IPS DF 6.9 (cell line): Measurements from ENCODE around the gene LRP5.
"Not testable (repeated sequence)": the region's sequence is repeated elsewhere in the genome, so short reads cannot be mapped to it uniquely, and the experiment has no call there.

Experiments
- DNase-seq: peaks from one replicate; pipeline ENCODE4 v3.0.0-alpha.2; 2013; ENCODE audit warnings: low read depth, low spot score
- H3K27ac ChIP-seq: one replicate; pipeline ENCODE4 v1.5.1; 2013; ENCODE audit warnings: low read length, control low read depth
- H3K27me3 ChIP-seq: 2 replicates; pipeline ENCODE4 v1.6.1; 2013; ENCODE audit warnings: mild to moderate bottlenecking, low read length; ENCODE audit not compliant: control insufficient read depth, insufficient read depth
- H3K36me3 ChIP-seq: 2 replicates; pipeline ENCODE4 v1.6.1; 2013; ENCODE audit warnings: low read length; ENCODE audit not compliant: control insufficient read depth, insufficient read depth
- H3K4me1 ChIP-seq: 2 replicates; pipeline ENCODE4 v1.6.1; 2013; ENCODE audit warnings: low read length; ENCODE audit not compliant: control insufficient read depth, insufficient read depth
- H3K4me3 ChIP-seq: 2 replicates; pipeline ENCODE4 v1.5.1; 2013; ENCODE audit warnings: mild to moderate bottlenecking, low read length
- H3K9me3 ChIP-seq: 2 replicates; pipeline ENCODE4 v1.6.1; 2013; ENCODE audit warnings: low read length, inconsistent platforms; ENCODE audit not compliant: control insufficient read depth, insufficient read depth
- WGBS: extraction: QIAGEN DNeasy Blood & Tissue Kit; methylation state at CpG from one replicate; pipeline ENCODE4 v1.1.7; 2013; ENCODE audit warnings: mixed read lengths, missing lambda C conversion rate; ENCODE audit not compliant: insufficient read length, insufficient coverage; 5-methylcytosine and 5-hydroxymethylcytosine counted together

LRP5 gene

DNA sequence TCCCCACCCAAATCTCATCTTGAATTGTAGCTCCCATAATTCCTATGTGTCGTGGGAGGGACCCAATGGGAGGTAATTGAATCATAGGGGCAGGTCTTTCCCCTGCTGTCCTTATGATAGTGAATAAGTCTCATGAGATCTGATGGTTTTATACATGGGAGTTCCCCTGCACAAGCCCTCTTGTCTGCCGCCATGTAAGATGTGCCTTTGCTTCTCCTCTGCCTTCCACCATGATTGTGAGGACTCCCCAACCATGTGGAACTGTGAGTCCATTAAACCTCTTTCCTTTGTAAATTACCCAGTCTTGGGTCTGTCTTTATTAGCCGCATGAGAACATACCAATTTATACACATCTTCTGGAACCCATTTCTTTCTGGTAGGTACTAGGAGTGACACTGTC, 27.8 kb upstream of the LRP5 start:
- not testable (repeated sequence) for H3K4me3 ChIP-seq, DNase-seq, H3K27ac ChIP-seq, H3K27me3 ChIP-seq, H3K4me1 ChIP-seq, H3K9me3 ChIP-seq, H3K36me3 ChIP-seq
- no CpG with 5 or more reads among the region's 3 CpGs for WGBS

DNA sequence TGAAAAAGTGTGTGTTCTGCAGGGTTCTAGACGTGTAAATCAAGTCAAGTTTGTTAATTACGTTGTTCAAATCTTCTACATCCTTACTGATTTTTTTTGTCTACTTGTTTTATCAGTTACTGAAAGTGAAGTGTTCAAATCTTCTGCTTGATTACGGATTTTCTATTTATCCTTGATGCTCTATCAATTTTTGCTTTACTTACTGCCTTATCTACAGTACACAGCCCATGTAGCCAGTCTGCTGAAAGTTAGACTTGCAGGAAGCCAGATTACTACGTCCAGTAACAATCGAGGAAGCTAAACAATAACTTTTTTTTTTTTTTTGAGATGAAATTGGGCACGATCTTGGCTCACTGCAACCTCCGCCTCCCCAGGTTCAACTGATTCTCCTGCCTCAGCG, 25.0 kb upstream of the LRP5 start:
- WGBS = no CpG with 5 or more reads among the region's 8 CpGs

GRCh38 chr11:68289456-68289855, 22.9 kb upstream of the LRP5 start:
- no peaks in the 10 kb centered on the region for H3K4me1 ChIP-seq
- H3K27me3 ChIP-seq = no peaks in the 10 kb centered on the region
- no CpG with 5 or more reads among the region's 2 CpGs for WGBS
- no peak overlapping the region for H3K27ac ChIP-seq
- no peaks in the 10 kb centered on the region for H3K36me3 ChIP-seq
- DNase-seq = no peak
- no peaks in the 10 kb centered on the region; the same call in 1 of the 2 replicates for H3K9me3 ChIP-seq
- no peak overlapping the region for H3K4me3 ChIP-seq

More for the DNA sequence above, 25.0 kb upstream of the LRP5 start:
- DNase-seq = no peak
- H3K4me3 ChIP-seq = no peak overlapping the region
- H3K27ac ChIP-seq = no peak overlapping the region
- H3K36me3 ChIP-seq = no peaks in the 10 kb centered on the region
- no peaks in the 10 kb centered on the region for H3K4me1 ChIP-seq
- H3K9me3 ChIP-seq = no peaks in the 10 kb centered on the region; the same call in 1 of the 2 replicates
- no peaks in the 10 kb centered on the region for H3K27me3 ChIP-seq

GRCh38 chr11:68293708-68294107, 18.7 kb upstream of the LRP5 start:
- no peak for DNase-seq
- no peaks in the 10 kb centered on the region; the same call in 1 of the 2 replicates for H3K9me3 ChIP-seq
- H3K27ac ChIP-seq = no peak overlapping the region
- no peaks in the 10 kb centered on the region for H3K27me3 ChIP-seq
- H3K4me1 ChIP-seq = no peaks in the 10 kb centered on the region
- no peak overlapping the region for H3K4me3 ChIP-seq
- no CpG with 5 or more reads among the region's 2 CpGs for WGBS
- no peaks in the 10 kb centered on the region for H3K36me3 ChIP-seq

- DNase-seq = no peak
- Histone ChIP-seq H3K9me3 (no peaks in the 10 kb centered on the region), H3K4me3 (no peak overlapping the region), H3K27ac (no peak overlapping the region), H3K36me3 (no peaks in the 10 kb centered on the region), H3K4me1 (no peaks in the 10 kb centered on the region), H3K27me3 (no peaks in the 10 kb centered on the region)
- no CpG with 5 or more reads among the region's 1 CpG for WGBS
Measured at GRCh38 chr11:68295271-68295670, 17.1 kb upstream of the LRP5 start.

GRCh38 chr11:68295940-68296339, 16.5 kb upstream of the LRP5 start:
- no peak overlapping the region for H3K4me3 ChIP-seq
- no peaks in the 10 kb centered on the region for H3K36me3 ChIP-seq
- WGBS = no CpG with 5 or more reads among the region's 5 CpGs
- DNase-seq = no peak
- H3K9me3 ChIP-seq = no peaks in the 10 kb centered on the region
- no peak overlapping the region for H3K27ac ChIP-seq
- no peaks in the 10 kb centered on the region for H3K27me3 ChIP-seq
- no peaks in the 10 kb centered on the region for H3K4me1 ChIP-seq

GRCh38 chr11:68296344-68297051, 15.9 kb upstream of the LRP5 start:
- Histone ChIP-seq H3K9me3 (no peaks in the 10 kb centered on the region), H3K4me3 (no peak overlapping the region), H3K27ac (no peak overlapping the region), H3K36me3 (no peaks in the 10 kb centered on the region), H3K27me3 (no peaks in the 10 kb centered on the region), H3K4me1 (no peaks in the 10 kb centered on the region)
- DNase-seq = no peak
- no CpG with 5 or more reads among the region's 15 CpGs for WGBS

- no peaks in the 10 kb centered on the region for H3K27me3 ChIP-seq
- H3K36me3 ChIP-seq = no peaks in the 10 kb centered on the region
- no peaks in the 10 kb centered on the region for H3K9me3 ChIP-seq
- H3K4me1 ChIP-seq = no peaks in the 10 kb centered on the region
- DNase-seq = no peak
- no CpG with 5 or more reads among the region's 6 CpGs for WGBS
- H3K27ac ChIP-seq = no peak overlapping the region
- H3K4me3 ChIP-seq = no peak overlapping the region
Measured at GRCh38 chr11:68297052-68297378, 15.4 kb upstream of the LRP5 start.

- H3K27ac ChIP-seq = no peak overlapping the region
- H3K36me3 ChIP-seq = no peaks in the 10 kb centered on the region
- H3K27me3 ChIP-seq = no peaks in the 10 kb centered on the region
- no peak overlapping the region for H3K4me3 ChIP-seq
- no peak for DNase-seq
- H3K4me1 ChIP-seq = no peaks in the 10 kb centered on the region
- no peaks in the 10 kb centered on the region for H3K9me3 ChIP-seq
- no CpG with 5 or more reads among the region's 10 CpGs for WGBS
Measured at GRCh38 chr11:68297494-68297811, 14.9 kb upstream of the LRP5 start.

- Histone ChIP-seq H3K27me3 (no peaks in the 10 kb centered on the region), H3K4me1 (no peaks in the 10 kb centered on the region), H3K4me3 (no peak overlapping the region), H3K9me3 (no peaks in the 10 kb centered on the region), H3K36me3 (no peaks in the 10 kb centered on the region), H3K27ac (no peak overlapping the region)
- peak; percentile 75 for DNase-seq
- no CpG with 5 or more reads among the region's 40 CpGs for WGBS
Measured at GRCh38 chr11:68297812-68298658, 14.4 kb upstream of the LRP5 start.
